OCI-LY1 (cell line): ENCODE data around the gene PARD3.

ENCODE experiments used
- CTCF ChIP-seq: fragments of 200-600 bp; sonication (generic), shearing (Covaris generic); IDR thresholded peaks from 2 replicates; pipeline ENCODE4 v1.5.1; 2017; ENCODE audit warnings: mild to moderate bottlenecking, antibody characterized with exemption, low read length, moderate library complexity, mixed read lengths
- EZH2 ChIP-seq: fragments of 200-600 bp; sonication (generic), shearing (Covaris generic); IDR thresholded peaks from 2 replicates; pipeline ENCODE4 v1.8.0; 2017; ENCODE audit warnings: borderline replicate concordance, mixed run types, mild to moderate bottlenecking, antibody characterized with exemption, low read length, moderate library complexity, mixed read lengths

GRCh38 chr10:34454590-34455261, 360.4 kb downstream of the PARD3 start:
- no peak for TF ChIP-seq CTCF
- TF ChIP-seq EZH2 = no peak
